Skeletal muscle satellite cell (primary cell): Measurements from ENCODE around the gene DGKH.

Experiments
- H3K27me3 ChIP-seq: 2 replicates; pipeline ENCODE4 v1.7.0; 2013; ENCODE audit warnings: low read length; ENCODE audit not compliant: control insufficient read depth, insufficient read depth
- H3K36me3 ChIP-seq: 2 replicates; pipeline ENCODE4 v1.7.0; 2013; ENCODE audit warnings: mild to moderate bottlenecking, control low read depth, low read length; ENCODE audit not compliant: insufficient read depth
- H3K4me1 ChIP-seq: 2 replicates; pipeline ENCODE4 v1.7.0; 2013; ENCODE audit warnings: low read length; ENCODE audit not compliant: control insufficient read depth, insufficient read depth
- H3K4me2 ChIP-seq: 2 replicates; pipeline ENCODE4 v1.7.0; 2013; ENCODE audit warnings: mild to moderate bottlenecking, low read length
- H3K4me3 ChIP-seq: 2 replicates; pipeline ENCODE4 v1.7.0; 2013; ENCODE audit warnings: low read length
- H3K9ac ChIP-seq: 2 replicates; pipeline ENCODE4 v1.7.0; 2013; ENCODE audit warnings: mild to moderate bottlenecking, low read depth, low read length, moderate library complexity
- H3K9me3 ChIP-seq: replicated peaks from 2 replicates; pipeline ENCODE4 v1.7.0; 2013; ENCODE audit warnings: mild to moderate bottlenecking, control low read depth, low read length

Gene DGKH

GRCh38 chr13:42272804-42273175 lies 224.3 kb downstream of the DGKH start:
- H3K27me3 ChIP-seq, result no peaks in the 10 kb centered on the region
- H3K4me2 ChIP-seq, result peak overlapping the region; percentile 91
- H3K4me3 ChIP-seq, result peak overlapping the region; percentile 93
- no peaks in the 10 kb centered on the region for H3K9me3 ChIP-seq
- peak overlapping the region; percentile 90 for H3K9ac ChIP-seq
- H3K36me3 ChIP-seq, result no peaks in the 10 kb centered on the region
- H3K4me1 ChIP-seq, result peaks cover 11% of the 10 kb centered on the region

GRCh38 chr13:42274386-42275097 lies 226.1 kb downstream of the DGKH start:
- Histone ChIP-seq H3K4me2 (no peak overlapping the region), H3K9me3 (no peaks in the 10 kb centered on the region), H3K36me3 (no peaks in the 10 kb centered on the region), H3K27me3 (no peaks in the 10 kb centered on the region), H3K4me3 (no peak overlapping the region), H3K4me1 (peaks cover 11% of the 10 kb centered on the region), H3K9ac (no peak overlapping the region)

GRCh38 chr13:42275098-42275471 lies 226.6 kb downstream of the DGKH start:
- Histone ChIP-seq H3K36me3 (no peaks in the 10 kb centered on the region), H3K9me3 (no peaks in the 10 kb centered on the region), H3K4me2 (no peak overlapping the region), H3K9ac (no peak overlapping the region), H3K4me3 (no peak overlapping the region), H3K27me3 (no peaks in the 10 kb centered on the region), H3K4me1 (peaks cover 11% of the 10 kb centered on the region)

- Histone ChIP-seq H3K27me3 (no peaks in the 10 kb centered on the region), H3K9me3 (no peaks in the 10 kb centered on the region), H3K4me2 (no peak overlapping the region), H3K36me3 (no peaks in the 10 kb centered on the region), H3K4me1 (peaks cover 11% of the 10 kb centered on the region), H3K4me3 (no peak overlapping the region), H3K9ac (no peak overlapping the region)
Measured at GRCh38 chr13:42275506-42275905, 227.1 kb downstream of the DGKH start.

GRCh38 chr13:42276683-42277082 lies 228.2 kb downstream of the DGKH start:
- Histone ChIP-seq H3K36me3 (no peaks in the 10 kb centered on the region), H3K27me3 (no peaks in the 10 kb centered on the region), H3K4me1 (peaks cover 6% of the 10 kb centered on the region), H3K9me3 (no peaks in the 10 kb centered on the region), H3K4me3 (no peak overlapping the region), H3K9ac (no peak overlapping the region), H3K4me2 (no peak overlapping the region)

GRCh38 chr13:42277618-42278276 lies 229.3 kb downstream of the DGKH start:
- Histone ChIP-seq H3K9ac (no peak overlapping the region), H3K4me3 (no peak overlapping the region), H3K27me3 (no peaks in the 10 kb centered on the region), H3K36me3 (no peaks in the 10 kb centered on the region), H3K9me3 (no peaks in the 10 kb centered on the region), H3K4me2 (no peak overlapping the region), H3K4me1 (peaks cover 6% of the 10 kb centered on the region)

- no peaks in the 10 kb centered on the region for H3K9me3 ChIP-seq
- no peak overlapping the region for H3K4me3 ChIP-seq
- no peak overlapping the region for H3K9ac ChIP-seq
- H3K27me3 ChIP-seq, result no peaks in the 10 kb centered on the region
- H3K4me2 ChIP-seq, result no peak overlapping the region
- H3K36me3 ChIP-seq, result no peaks in the 10 kb centered on the region
- no peaks in the 10 kb centered on the region for H3K4me1 ChIP-seq
Measured at GRCh38 chr13:42279080-42279479, 230.6 kb downstream of the DGKH start.

- no peaks in the 10 kb centered on the region for H3K36me3 ChIP-seq
- H3K4me3 ChIP-seq, result no peak overlapping the region
- no peak overlapping the region for H3K9ac ChIP-seq
- H3K4me1 ChIP-seq, result no peaks in the 10 kb centered on the region
- H3K27me3 ChIP-seq, result no peaks in the 10 kb centered on the region
- no peaks in the 10 kb centered on the region for H3K9me3 ChIP-seq
- H3K4me2 ChIP-seq, result no peak overlapping the region
Measured at GRCh38 chr13:42279986-42280385, 231.5 kb downstream of the DGKH start.

GRCh38 chr13:42280537-42280936 lies 232.1 kb downstream of the DGKH start:
- H3K27me3 ChIP-seq, result no peaks in the 10 kb centered on the region
- H3K4me1 ChIP-seq, result no peaks in the 10 kb centered on the region

GRCh38 chr13:42283574-42283973 lies 235.1 kb downstream of the DGKH start:
- Histone ChIP-seq H3K9ac (no peak overlapping the region), H3K36me3 (peaks cover 13% of the 10 kb centered on the region), H3K27me3 (no peaks in the 10 kb centered on the region), H3K4me2 (no peak overlapping the region), H3K4me3 (no peak overlapping the region), H3K4me1 (no peaks in the 10 kb centered on the region), H3K9me3 (no peaks in the 10 kb centered on the region)

More at GRCh38 chr13:42280537-42280936, 232.1 kb downstream of the DGKH start:
- no peak overlapping the region for H3K9ac ChIP-seq
- H3K9me3 ChIP-seq, result no peaks in the 10 kb centered on the region
- no peak overlapping the region for H3K4me3 ChIP-seq
- H3K36me3 ChIP-seq, result no peaks in the 10 kb centered on the region
- H3K4me2 ChIP-seq, result no peak overlapping the region

GRCh38 chr13:42284068-42284467 lies 235.6 kb downstream of the DGKH start:
- peaks cover 17% of the 10 kb centered on the region for H3K36me3 ChIP-seq
- H3K27me3 ChIP-seq, result no peaks in the 10 kb centered on the region
- no peak overlapping the region for H3K4me3 ChIP-seq
- H3K9ac ChIP-seq, result no peak overlapping the region
- no peaks in the 10 kb centered on the region for H3K4me1 ChIP-seq
- H3K9me3 ChIP-seq, result no peaks in the 10 kb centered on the region
- no peak overlapping the region for H3K4me2 ChIP-seq
